ENCODE measurements around the gene RAD51B. TPM values are rescaled to one million over a fixed set of nuclear protein-coding genes. Genes with fewer than 3 reads are reported as not detected.

RAD51B gene
- total RNA-seq, 1 experiment from 2014 or later, result 16.7 TPM

- H2BK120ac ChIP-seq (ENCODE audit: low read depth, low read length, poor library complexity, severe bottlenecking), result no peak overlapping the region
- H4K20me1 ChIP-seq (ENCODE audit: control insufficient read depth, insufficient read depth, insufficient read length), result no peaks in the 10 kb centered on the region
- no peaks in the 10 kb centered on the region for H3K23me2 ChIP-seq (ENCODE audit: insufficient read length, low read depth, low read length, poor library complexity, severe bottlenecking)
- no peak for TF ChIP-seq CTCF (conservative IDR thresholded peaks at IDR 0.05)
- H3K4ac ChIP-seq (ENCODE audit: low read depth, low read length), result no peak overlapping the region
- H2BK15ac ChIP-seq (ENCODE audit: low read depth, low read length), result no peak overlapping the region
- H3K36me3 Mint-ChIP-seq (ENCODE audit: insufficient read depth in 1 of 3, low read depth in 3 of 3), result no peaks in the 10 kb centered on the region; a peak in 1 of 7 replicates
- no peaks in the 10 kb centered on the region; the same call in 1 of the 2 replicates for H3K4me1 ChIP-seq (ENCODE audit: insufficient read depth, low read length)
- H3K4me3 Mint-ChIP-seq, result no peak overlapping the region
- no peaks in the 10 kb centered on the region; the same call in 1 of the 2 replicates for H3K27me3 Mint-ChIP-seq (ENCODE audit: low read depth)
- H3K4me2 ChIP-seq (ENCODE audit: insufficient read depth, insufficient read length, low read length), result no peak overlapping the region
- no peak overlapping the region for H3K56ac ChIP-seq (ENCODE audit: insufficient read length, low read depth, low read length)
- no peak overlapping the region for H3K27ac ChIP-seq (ENCODE audit: insufficient read length, low read depth, low read length)
- no peaks in the 10 kb centered on the region for H3K79me1 ChIP-seq (ENCODE audit: insufficient read depth, low read depth, low read length, poor library complexity, severe bottlenecking)
- H4K8ac ChIP-seq (replicated peaks; ENCODE audit: insufficient read length, low read depth, low read length), result no peak overlapping the region
- DNase-seq, result no peak
- H4K91ac ChIP-seq (ENCODE audit: insufficient read length, low read depth, low read length), result no peak overlapping the region
- H2BK20ac ChIP-seq (ENCODE audit: low read depth, low read length, poor library complexity, severe bottlenecking), result no peak overlapping the region
- no peak overlapping the region for H3T11ph ChIP-seq (ENCODE audit: low read length)
- H3K79me2 ChIP-seq (ENCODE audit: insufficient read depth, low read length), result no peaks in the 10 kb centered on the region
- no CpG with 5 or more reads among the region's 7 CpGs for WGBS (ENCODE audit: extremely low coverage, insufficient read length, low lambda C conversion rate)
- H3K23ac ChIP-seq (ENCODE audit: insufficient read length, low read depth, low read length), result no peak overlapping the region
- peaks cover 18 to 21% of the 10 kb centered on the region in 2 experiments for H3K4me1 Mint-ChIP-seq
- no peak overlapping the region for H3K14ac ChIP-seq (ENCODE audit: insufficient read depth, low read length)
- no peak overlapping the region for H4K5ac ChIP-seq (ENCODE audit: insufficient read length, low read depth, low read length)
- H3K9ac ChIP-seq (ENCODE audit: extremely low read depth, insufficient read length, low read length), result no peak overlapping the region
- no peak overlapping the region for H2BK5ac ChIP-seq (ENCODE audit: insufficient read length, low read length)
- no peak overlapping the region for H2AFZ ChIP-seq (ENCODE audit: low read length)
- H3K9me3 Mint-ChIP-seq, result peaks cover 4 to 8% of the 10 kb centered on the region in 2 experiments; a peak in 4 of 5 replicates
- H3K18ac ChIP-seq (ENCODE audit: insufficient read length, low read depth, low read length), result no peak overlapping the region
- no peaks in the 10 kb centered on the region for H3K27me3 ChIP-seq (ENCODE audit: insufficient read depth, low read length)
- no peaks in the 10 kb centered on the region for H3K9me3 ChIP-seq (ENCODE audit: control insufficient read depth, low read depth, low read length)
- H2BK12ac ChIP-seq (ENCODE audit: insufficient read length, low read depth, low read length), result no peak overlapping the region
- H2AK5ac ChIP-seq (ENCODE audit: insufficient read length, low read length), result no peak overlapping the region
- no peak overlapping the region; a peak in 1 of 7 replicates for H3K27ac Mint-ChIP-seq
These were observed 789.4 kb downstream of the RAD51B start for GRCh38 chr14:68609012-68609411.
